GM20431 (cell line): Measurements from ENCODE around the gene DCLK2.

Source experiments
- in situ Hi-C: fragments of 300-500 bp; cut with MseI, MboI; formaldehyde crosslinking; loops from one replicate; pipeline ENCODE4 v1.15.0; 2020; ENCODE audit warnings: low sequenced_read_pairs; ENCODE audit not compliant: unreplicated experiment

The DCLK2 gene

GRCh38 chr4:150289881-150290280, 211.6 kb downstream of the DCLK2 start:
- in situ Hi-C loops, result loop anchor here (25.0 kb wide), 1 partner anchor 572 kb away; no protein-coding TSS in a partner anchor

- in situ Hi-C loops, result loop anchor here (25.0 kb wide), 1 partner anchor 564 kb away; no protein-coding TSS in a partner anchor
Observed at GRCh38 chr4:150297861-150298474, 219.7 kb downstream of the DCLK2 start.

- in situ Hi-C loops, result loop anchor here (25.0 kb wide), 1 partner anchor 562 kb away; no protein-coding TSS in a partner anchor
Observed at GRCh38 chr4:150299816-150300215, 221.6 kb downstream of the DCLK2 start.

- in situ Hi-C loops, result no loop called here
Observed at GRCh38 chr4:150302553-150302952, 224.3 kb downstream of the DCLK2 start.

- in situ Hi-C loops, result no loop called here
Observed at GRCh38 chr4:150305995-150306394, 227.8 kb downstream of the DCLK2 start.

GRCh38 chr4:150306719-150307118, 228.5 kb downstream of the DCLK2 start:
- in situ Hi-C loops, result no loop called here
